LNCAP (cell line): ENCODE results near the gene SIGLEC10.

Source experiments
- TF ChIP-seq, protein P1 (sequence below): fragments of 450-650 bp; IDR thresholded peaks from 2 replicates; pipeline ENCODE4 v1.5.1; 2017; ENCODE audit warnings: mild to moderate bottlenecking

SIGLEC10 gene

DNA sequence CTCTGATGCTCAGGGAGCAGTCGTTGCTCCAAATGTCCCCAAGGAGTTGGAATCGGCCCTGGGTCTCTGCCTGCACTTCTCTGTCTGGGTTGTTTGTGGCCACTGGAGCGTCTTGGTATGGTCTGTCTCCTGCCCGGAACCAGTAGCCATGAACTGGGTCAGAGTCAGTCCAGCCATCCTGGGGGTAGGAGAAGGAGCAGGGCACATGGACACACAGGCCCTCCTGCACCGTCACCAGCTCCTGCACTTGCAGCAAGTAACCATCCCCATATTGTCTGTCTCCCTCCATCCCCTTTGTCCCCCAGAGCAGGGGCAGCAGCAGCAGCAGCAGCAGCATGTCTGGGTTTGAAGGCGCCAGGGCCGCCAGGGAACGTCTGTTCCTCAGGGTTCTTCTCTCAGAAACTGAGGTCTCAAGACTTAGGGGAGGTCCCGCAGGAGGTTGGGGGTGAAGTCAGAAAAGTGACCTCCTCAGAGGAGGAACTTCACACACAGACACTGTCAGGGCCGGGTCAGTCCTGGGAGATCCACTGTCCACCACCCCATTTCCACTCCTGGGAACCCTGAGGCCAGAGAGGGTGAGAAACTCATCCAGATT lies 40.7 kb upstream of the SIGLEC10 start, which contains the start of gene SIGLEC8:
Gene SIGLEC8, minus strand, starts transcription at position 404 of the 595 bp plus-strand sequence. Its CDS starts 67 bp downstream, at position 337.
- TF ChIP-seq, protein P1, sequence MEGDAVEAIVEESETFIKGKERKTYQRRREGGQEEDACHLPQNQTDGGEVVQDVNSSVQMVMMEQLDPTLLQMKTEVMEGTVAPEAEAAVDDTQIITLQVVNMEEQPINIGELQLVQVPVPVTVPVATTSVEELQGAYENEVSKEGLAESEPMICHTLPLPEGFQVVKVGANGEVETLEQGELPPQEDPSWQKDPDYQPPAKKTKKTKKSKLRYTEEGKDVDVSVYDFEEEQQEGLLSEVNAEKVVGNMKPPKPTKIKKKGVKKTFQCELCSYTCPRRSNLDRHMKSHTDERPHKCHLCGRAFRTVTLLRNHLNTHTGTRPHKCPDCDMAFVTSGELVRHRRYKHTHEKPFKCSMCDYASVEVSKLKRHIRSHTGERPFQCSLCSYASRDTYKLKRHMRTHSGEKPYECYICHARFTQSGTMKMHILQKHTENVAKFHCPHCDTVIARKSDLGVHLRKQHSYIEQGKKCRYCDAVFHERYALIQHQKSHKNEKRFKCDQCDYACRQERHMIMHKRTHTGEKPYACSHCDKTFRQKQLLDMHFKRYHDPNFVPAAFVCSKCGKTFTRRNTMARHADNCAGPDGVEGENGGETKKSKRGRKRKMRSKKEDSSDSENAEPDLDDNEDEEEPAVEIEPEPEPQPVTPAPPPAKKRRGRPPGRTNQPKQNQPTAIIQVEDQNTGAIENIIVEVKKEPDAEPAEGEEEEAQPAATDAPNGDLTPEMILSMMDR = no peak

DNA sequence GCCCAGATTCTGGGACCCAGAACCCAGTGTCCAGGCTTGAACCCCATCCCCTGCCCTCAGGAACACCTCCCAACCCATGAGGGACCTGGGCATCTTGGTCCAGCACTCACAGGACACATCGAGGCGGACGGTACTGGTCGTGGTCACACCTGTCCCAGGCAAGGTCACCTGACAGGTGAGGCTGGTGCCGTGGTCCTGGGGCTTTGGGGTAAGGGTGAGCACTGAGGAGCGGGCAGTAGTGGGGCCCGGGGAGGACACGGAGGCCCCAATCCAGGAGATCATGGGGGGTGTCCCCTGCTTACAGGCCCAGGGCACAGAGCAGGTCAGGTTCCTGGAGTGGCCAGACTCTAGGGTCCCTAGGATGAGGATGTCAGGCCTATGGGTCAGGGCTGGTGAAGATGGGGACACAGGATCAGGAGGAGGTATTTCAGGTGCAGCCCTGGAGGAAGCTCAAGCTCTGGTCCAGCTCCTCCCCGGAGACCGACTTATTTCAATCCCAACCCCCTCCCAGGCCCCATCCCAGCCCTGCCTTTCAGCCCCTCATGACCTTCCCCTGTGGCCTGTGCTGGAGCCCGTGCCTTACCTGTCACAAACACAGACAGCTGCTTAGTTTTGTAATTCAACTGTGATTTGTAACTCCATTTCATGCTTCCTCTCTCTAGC lies 40.0 kb upstream of the SIGLEC10 start:
- TF ChIP-seq, protein P1 = no peak

DNA sequence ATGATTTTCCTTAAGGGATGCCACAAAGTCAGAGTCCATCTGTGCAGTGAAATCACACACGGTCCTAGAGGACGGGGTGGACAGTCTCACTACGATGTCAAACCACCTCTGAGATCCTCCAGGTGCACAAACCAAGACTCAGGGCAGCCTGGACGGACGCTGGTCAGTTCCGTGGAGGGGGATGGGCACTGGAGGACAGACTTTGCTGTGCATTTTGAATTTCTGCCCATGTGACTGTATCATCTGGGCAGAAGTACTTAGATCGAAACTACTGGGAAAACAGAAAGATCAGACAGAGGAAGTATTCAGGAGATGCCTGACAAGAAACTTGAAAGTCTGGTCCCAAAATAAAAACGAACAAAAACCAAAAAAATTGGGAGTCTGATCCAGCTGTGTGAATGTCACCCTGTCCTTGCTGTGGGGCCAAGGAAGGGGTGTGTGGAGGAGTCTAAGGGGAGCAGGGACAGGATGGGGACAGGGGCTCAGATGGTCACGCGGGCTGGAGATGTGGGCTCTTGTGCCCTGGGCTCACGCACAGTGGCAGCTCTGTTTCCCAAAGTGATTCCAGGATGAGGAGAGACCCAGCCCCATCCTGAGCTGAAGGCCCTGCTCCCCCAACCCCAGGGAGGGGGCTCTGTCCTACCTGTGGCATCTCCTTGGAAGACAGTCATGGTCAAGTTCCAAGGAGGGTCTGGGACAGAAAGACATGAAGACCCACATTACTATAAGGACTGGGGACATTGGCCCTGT lies 39.3 kb upstream of the SIGLEC10 start:
- TF ChIP-seq, protein P1 = no peak

DNA sequence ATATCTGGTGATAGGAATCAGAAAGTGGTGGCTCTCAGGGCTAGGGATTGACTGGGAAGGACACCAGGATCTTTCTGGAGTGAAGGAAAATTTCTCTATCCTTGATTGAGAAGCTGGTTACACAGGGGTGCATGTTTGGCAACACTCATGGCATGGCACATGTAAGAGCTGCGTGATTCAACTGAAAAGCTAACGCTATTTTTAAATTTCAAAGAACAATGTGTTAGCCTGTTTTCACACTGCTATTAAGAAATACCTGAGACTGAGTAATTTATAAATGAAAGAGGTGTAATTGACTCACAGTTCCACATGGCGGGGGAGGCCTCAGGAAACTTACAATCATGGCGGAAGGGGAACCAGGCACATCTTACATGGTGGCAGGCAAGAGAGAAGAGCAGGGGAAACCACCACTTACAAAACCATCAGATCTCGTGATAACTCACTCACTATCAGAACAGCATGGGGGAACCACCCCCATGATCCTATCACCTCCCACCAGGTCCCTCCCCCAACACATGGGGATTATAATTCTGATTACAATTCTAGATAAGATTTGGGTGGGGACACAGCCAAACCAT lies 33.4 kb upstream of the SIGLEC10 start:
- TF ChIP-seq, protein P1 = no peak

DNA sequence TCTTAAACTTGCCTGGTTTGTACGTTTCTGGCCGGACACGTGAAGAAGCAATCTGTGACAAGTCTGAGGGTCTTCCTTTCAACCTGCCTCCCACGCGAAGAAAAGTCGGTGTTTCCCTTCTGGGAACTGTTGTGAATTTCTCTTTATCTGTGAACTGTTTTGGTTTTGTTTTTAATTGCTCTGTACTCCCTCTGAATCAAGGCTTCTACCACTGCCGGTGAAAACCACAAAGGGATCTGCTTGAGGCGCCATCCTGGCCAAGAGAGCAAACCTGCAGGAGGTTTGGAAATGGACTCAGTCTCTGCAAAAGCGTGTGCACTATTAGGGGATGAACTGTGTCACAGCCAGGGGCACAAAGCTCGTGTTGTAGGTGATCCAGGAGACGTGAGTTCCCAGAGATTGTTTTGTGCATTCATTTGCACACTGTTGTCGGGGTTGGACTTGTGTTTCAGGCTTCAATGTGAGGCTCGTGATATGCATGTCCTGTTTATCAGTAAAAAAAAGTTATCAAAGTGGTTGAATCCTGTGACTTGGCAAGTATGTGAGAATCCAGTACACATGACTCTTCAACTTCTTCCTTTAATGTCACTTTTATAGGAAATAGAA lies 31.1 kb upstream of the SIGLEC10 start:
- TF ChIP-seq, protein P1 = no peak

DNA sequence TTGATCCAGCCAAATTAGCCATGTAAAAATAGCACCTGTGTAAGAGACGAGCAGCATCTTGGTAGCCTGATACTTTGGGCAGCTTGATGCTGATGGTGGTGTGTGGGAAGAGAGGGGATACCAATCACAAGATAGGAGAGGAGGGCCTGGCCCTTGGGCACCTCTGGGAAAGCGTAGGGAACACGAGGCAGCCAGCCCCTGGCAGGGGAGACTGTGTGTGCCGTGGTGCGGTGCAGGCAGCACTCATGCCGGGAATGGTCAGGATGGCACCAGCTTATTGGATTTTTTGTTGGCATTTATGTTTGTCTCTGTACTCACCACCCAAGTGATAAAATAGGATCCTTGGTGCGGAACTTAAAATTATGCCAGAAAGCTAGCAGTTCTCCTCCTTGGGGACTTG lies 30.6 kb upstream of the SIGLEC10 start:
- TF ChIP-seq, protein P1 = no peak
